HG02981 (cell line): ENCODE data around the gene LRRC49.
"Not testable (repeated sequence)": the region's sequence is repeated elsewhere in the genome, so short reads cannot be mapped to it uniquely, and the experiment has no call there.

Experiments
- ATAC-seq: cut with Tn5 transposase; IDR thresholded peaks from one replicate; pipeline ENCODE4 v1.9.1; 2021; ENCODE audit warnings: mild to moderate bottlenecking, moderate library complexity; ENCODE audit not compliant: unreplicated experiment

Gene LRRC49

GRCh38 chr15:70922119-70922518, 29.5 kb downstream of the LRRC49 start:
- ATAC-seq, result no peak

- no peak for ATAC-seq
Observed at GRCh38 chr15:70923311-70924080, 30.9 kb downstream of the LRRC49 start.

- ATAC-seq, result not testable (repeated sequence)
Observed at GRCh38 chr15:70926914-70927313, 34.3 kb downstream of the LRRC49 start.

- ATAC-seq, result no peak
Observed at GRCh38 chr15:70931821-70932220, 39.2 kb downstream of the LRRC49 start.

GRCh38 chr15:70932397-70932796, 39.8 kb downstream of the LRRC49 start:
- ATAC-seq, result no peak

GRCh38 chr15:70933411-70933810, 40.8 kb downstream of the LRRC49 start:
- no peak for ATAC-seq

- no peak for ATAC-seq
Observed at GRCh38 chr15:70935631-70936030, 43.0 kb downstream of the LRRC49 start.

DNA sequence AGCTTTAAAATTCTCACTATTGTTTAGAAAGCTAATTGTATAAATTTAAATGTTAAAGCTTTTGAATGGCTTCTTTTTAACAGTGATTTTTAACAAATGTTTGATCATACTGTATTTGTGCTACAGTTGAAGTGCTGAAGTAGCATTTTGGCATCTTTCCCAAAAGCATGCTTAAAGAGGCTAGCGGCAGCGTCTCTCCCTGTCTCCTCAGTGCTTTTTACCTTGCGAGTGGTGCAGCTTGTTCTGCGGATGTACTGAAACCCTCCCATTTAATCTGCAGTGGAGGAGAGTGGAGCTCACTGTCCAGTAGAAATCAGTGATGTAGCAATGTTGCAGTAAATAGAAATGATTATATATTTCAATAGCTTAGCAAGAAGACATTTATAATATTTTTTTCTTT, 43.7 kb downstream of the LRRC49 start:
- ATAC-seq, result no peak

DNA sequence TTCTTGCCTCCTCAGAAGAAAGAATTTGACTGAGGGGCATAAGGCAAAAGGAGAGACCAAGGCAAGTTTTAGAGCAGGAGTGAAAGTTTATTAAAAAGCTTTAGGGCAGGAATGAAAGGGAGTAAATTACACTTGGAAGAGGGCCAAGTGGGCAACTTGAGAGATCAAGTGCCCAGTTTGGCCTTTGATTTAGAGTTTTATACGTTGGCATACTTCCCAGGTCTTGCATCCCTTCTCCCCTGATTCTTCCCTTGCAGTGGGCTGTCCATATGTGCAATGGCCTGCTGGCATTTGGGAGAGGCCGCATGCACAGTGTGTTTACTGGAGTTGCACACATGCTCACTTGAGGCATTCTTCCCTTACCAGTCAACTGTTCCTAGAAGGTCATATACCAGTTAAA, 50.7 kb downstream of the LRRC49 start:
- not testable (repeated sequence) for ATAC-seq

- ATAC-seq, result no peak
Observed at GRCh38 chr15:70947351-70948335, 55.0 kb downstream of the LRRC49 start.

- ATAC-seq, result no peak
Observed at GRCh38 chr15:70950953-70951352, 58.3 kb downstream of the LRRC49 start.

- no peak for ATAC-seq
Observed at GRCh38 chr15:70954171-70954570, 61.5 kb downstream of the LRRC49 start.

DNA sequence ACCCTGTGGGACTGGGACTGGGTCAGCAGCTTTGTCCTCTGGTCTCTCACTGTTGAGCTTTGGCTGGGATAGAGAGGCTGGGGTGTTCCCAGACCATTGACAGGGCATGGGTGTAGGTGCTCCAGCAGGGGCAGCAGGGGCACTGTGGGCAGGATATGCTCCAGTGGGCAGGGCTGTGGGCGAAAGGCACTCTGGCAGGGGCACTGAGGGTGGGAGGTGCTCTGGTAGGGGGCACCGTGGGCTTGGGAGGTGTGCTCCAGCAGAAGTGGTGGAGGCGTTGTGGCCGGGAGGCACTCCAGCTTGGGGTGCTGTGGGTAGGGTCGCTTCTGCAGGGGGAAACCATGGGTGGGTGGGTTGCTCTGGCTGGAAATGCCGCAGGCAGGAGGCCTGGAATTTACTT, 62.1 kb downstream of the LRRC49 start:
- no peak for ATAC-seq

GRCh38 chr15:70955151-70955550, 62.5 kb downstream of the LRRC49 start:
- ATAC-seq, result no peak

DNA sequence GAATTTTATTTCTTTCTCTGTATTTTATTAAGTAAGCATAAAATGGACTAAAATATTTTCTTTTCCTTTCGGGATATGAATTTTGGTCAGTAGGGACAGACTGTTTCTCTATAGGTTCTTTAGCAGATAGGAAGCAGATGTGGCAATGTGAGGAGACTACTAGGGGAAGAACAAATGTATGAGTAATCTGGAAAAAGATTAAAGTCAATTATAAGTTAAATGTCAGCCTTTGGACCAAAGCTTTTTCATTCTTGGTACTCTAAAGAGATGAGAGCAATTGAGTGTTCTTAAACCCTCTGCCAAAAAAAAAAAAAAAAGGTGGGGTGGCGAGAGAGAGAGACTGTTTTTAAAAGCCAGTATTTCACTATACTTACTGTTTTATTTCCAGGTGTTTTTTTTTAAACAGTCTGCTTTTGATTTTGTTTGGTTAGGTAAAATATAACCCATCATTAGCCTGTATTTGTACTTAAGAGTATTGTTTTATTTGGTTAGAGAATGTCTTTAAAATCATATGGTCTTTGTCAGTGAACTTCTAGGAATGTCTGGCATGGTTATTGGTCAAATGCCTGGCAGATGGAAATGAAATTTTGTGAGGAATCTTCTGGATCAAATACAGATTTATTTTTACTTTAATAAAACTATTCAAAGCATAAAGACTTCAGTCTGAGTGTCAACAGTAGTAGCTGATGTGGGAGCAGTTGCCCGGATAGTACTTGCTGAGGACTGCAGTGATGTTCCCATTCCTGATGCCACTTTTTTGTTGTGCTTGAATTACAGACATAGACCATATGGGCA, 63.8 kb downstream of the LRRC49 start:
- ATAC-seq, result no peak

DNA sequence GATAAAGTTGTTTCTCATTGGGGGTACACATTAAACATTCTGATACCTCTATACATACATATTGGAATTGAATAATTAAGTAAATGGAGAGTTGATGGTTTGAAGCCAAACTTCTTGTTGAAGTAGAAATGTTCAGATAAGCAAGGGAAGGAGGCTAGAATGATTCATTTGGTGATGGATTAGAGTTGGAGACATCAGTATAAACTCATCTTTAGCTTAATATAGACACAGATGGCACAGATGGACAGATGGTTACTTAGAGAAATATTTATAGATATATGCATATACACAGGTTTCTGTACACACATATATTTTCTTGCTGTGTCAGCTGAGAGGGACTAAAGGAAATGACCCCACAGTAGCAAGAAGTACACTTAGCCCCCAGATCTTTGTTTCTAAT, 69.5 kb downstream of the LRRC49 start:
- ATAC-seq, result no peak

GRCh38 chr15:70963199-70963598, 70.6 kb downstream of the LRRC49 start:
- ATAC-seq, result no peak

DNA sequence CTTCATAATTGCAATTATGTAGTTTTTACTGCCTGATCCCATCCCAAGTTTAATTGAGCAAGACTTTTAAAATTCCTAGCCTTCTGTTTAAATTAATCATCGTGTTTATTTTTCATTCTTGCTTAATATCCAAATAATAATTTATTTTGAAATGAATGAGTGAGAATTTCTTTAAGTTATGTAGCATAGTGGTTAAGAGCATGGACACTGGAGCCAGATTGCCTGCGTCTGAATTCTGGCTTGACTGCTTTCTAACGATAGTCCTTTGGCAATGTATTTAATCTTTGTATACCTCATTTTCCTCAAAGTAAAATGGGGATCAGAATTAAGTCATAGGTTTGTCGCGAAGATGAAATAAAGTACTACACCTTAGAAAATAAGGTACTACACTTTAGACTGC, 71.4 kb downstream of the LRRC49 start:
- ATAC-seq, result no peak

GRCh38 chr15:70964686-70965085, 72.1 kb downstream of the LRRC49 start:
- no peak for ATAC-seq

DNA sequence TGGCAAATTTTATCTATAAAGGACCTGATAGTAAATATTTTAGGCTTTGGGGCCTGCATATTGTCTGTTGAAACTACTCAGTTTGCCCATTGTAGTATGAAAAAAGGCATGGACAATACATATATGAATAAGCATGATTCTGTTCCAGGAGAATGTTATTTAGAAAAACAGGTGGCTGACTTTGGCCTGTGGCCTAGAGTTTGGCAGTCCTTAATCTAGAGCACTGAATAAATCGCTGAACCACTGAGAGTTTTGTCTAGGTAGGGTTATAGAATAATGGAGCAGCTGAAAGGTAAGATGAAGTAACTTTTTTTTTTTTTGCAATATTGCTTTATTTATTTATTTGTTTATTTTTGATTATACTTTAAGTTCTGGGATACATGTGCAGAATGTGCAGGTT, 75.0 kb downstream of the LRRC49 start:
- ATAC-seq, result no peak
